Activated CD8-positive, alpha-beta T cell treated with anti-CD3 and anti-CD28 coated beads for 36 hours (primary cell): ENCODE measurements around the gene DNM2. TPM values are rescaled to one million over a fixed set of nuclear protein-coding genes. Genes with fewer than 3 reads are reported as not detected.

Experiments used
- ATAC-seq: fragments of 200-7000 bp; cut with Tn5 transposase; one replicate; pipeline ENCODE4 v1.10.0; 2021; ENCODE audit warnings: mild to moderate bottlenecking, moderate library complexity
- CTCF ChIA-PET: fragments of 350-600 bp; sonication (Branson Sonifier 250); formaldehyde crosslinking; loops from one replicate; lab custom pipeline; 2021; ENCODE audit warnings: antibody characterized with exemption; lab: Charles Lee
- POLR2A ChIA-PET: fragments of 350-600 bp; sonication (Branson Sonifier 250); formaldehyde crosslinking; loops from one replicate; lab custom pipeline; 2021; ENCODE audit warnings: antibody characterized with exemption; lab: Charles Lee
- DNase-seq: peaks from one replicate; pipeline ENCODE4 v3.0.0-alpha.2; 2020
- H3K27ac Mint-ChIP-seq: one replicate; pipeline ENCODE4 v1.8.0; 2021; ENCODE audit warnings: mild to moderate bottlenecking, mixed read lengths
- H3K27me3 Mint-ChIP-seq: one replicate; pipeline ENCODE4 v1.8.0; 2021; ENCODE audit warnings: mixed read lengths
- H3K36me3 Mint-ChIP-seq: one replicate; pipeline ENCODE4 v1.8.0; 2021; ENCODE audit warnings: low read depth, mixed read lengths
- H3K4me1 Mint-ChIP-seq: one replicate; pipeline ENCODE4 v1.8.0; 2021; ENCODE audit warnings: low read depth, mixed read lengths
- H3K4me3 Mint-ChIP-seq: one replicate; pipeline ENCODE4 v1.8.0; 2021; ENCODE audit warnings: mild to moderate bottlenecking, moderate library complexity, mixed read lengths
- H3K9me3 Mint-ChIP-seq: one replicate; pipeline ENCODE4 v1.8.0; 2021; ENCODE audit warnings: mixed read lengths
- intact Hi-C: fragments of 100-400 bp; cut with micrococcal nuclease; formaldehyde crosslinking; loops from one replicate; pipeline ENCODE4 v1.10.0; 2022
- total RNA-seq, 2 experiments: library from RNA; stranded (reverse); gene quantifications; one replicate each; pipeline ENCODE4 v1.2.3, GENCODE V29; 2021
- TF ChIP-seq, protein P1 (sequence below): fragments of 200-600 bp; IDR thresholded peaks from one replicate; pipeline ENCODE4 v1.8.0; 2022; ENCODE audit warnings: antibody characterized with exemption, mild to moderate bottlenecking

DNM2 gene
- total RNA-seq, 2 experiments from 2014 or later, result 151 to 153 TPM

GRCh38 chr19:10748927-10749434 lies 31.1 kb downstream of the DNM2 start:
- Mint-ChIP-seq H3K27me3 (no peaks in the 10 kb centered on the region), H3K4me1 (peaks cover 77% of the 10 kb centered on the region), H3K36me3 (peaks cover 4% of the 10 kb centered on the region), H3K4me3 (no peak overlapping the region), H3K9me3 (no peaks in the 10 kb centered on the region), H3K27ac (peak overlapping the region; percentile 81)
- POLR2A ChIA-PET, result no interaction called here
- intact Hi-C loops, result no loop called here
- no peak for DNase-seq
- ATAC-seq, result peak; percentile 13
- CTCF ChIA-PET, result no interaction called here
- TF ChIP-seq, protein P1, sequence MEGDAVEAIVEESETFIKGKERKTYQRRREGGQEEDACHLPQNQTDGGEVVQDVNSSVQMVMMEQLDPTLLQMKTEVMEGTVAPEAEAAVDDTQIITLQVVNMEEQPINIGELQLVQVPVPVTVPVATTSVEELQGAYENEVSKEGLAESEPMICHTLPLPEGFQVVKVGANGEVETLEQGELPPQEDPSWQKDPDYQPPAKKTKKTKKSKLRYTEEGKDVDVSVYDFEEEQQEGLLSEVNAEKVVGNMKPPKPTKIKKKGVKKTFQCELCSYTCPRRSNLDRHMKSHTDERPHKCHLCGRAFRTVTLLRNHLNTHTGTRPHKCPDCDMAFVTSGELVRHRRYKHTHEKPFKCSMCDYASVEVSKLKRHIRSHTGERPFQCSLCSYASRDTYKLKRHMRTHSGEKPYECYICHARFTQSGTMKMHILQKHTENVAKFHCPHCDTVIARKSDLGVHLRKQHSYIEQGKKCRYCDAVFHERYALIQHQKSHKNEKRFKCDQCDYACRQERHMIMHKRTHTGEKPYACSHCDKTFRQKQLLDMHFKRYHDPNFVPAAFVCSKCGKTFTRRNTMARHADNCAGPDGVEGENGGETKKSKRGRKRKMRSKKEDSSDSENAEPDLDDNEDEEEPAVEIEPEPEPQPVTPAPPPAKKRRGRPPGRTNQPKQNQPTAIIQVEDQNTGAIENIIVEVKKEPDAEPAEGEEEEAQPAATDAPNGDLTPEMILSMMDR, result no peak

GRCh38 chr19:10749435-10750384 lies 31.8 kb downstream of the DNM2 start:
- peaks cover 77% of the 10 kb centered on the region for H3K4me1 Mint-ChIP-seq
- ATAC-seq (no peak), DNase-seq (no peak)
- H3K27me3 Mint-ChIP-seq, result no peaks in the 10 kb centered on the region
- TF ChIP-seq, protein P1, result no peak
- no peak overlapping the region for H3K4me3 Mint-ChIP-seq
- peak overlapping the region; percentile 81 for H3K27ac Mint-ChIP-seq
- intact Hi-C loops, result no loop called here
- peaks cover 4% of the 10 kb centered on the region for H3K36me3 Mint-ChIP-seq
- H3K9me3 Mint-ChIP-seq, result no peaks in the 10 kb centered on the region
- CTCF ChIA-PET, result interaction anchor here (2.4 kb wide), 1 partner anchor 115 kb away, joined by 10 read pairs; no protein-coding TSS in a partner anchor
- POLR2A ChIA-PET, result interaction anchor here (0.6 to 2.2 kb wide), 2 partner anchors 10 to 108 kb away, joined by 3 to 12 read pairs; no protein-coding TSS in a partner anchor

- DNase-seq, result peak; percentile 51
- Mint-ChIP-seq H3K9me3 (no peaks in the 10 kb centered on the region), H3K4me3 (peak overlapping the region; percentile 2), H3K27ac (peak overlapping the region; percentile 87), H3K27me3 (no peaks in the 10 kb centered on the region), H3K36me3 (peaks cover 12% of the 10 kb centered on the region), H3K4me1 (peaks cover 79% of the 10 kb centered on the region)
- intact Hi-C loops, result no loop called here
- ATAC-seq, result peak; percentile 21
- POLR2A ChIA-PET, result interaction anchor here (0.6 to 2.2 kb wide), 5 partner anchors 8 to 1872 kb away, joined by 3 to 12 read pairs (median 3); partner anchors contain the start of gene QTRT1
- TF ChIP-seq, protein P1, result no peak
- CTCF ChIA-PET, result interaction anchor here (0.9 to 2.4 kb wide), 5 partner anchors 34 to 113 kb away, joined by 3 to 10 read pairs (median 4); partner anchors contain the start of genes DNM2 and QTRT1
Observed at GRCh38 chr19:10751109-10751953, 33.5 kb downstream of the DNM2 start.

GRCh38 chr19:10752237-10752912 lies 34.5 kb downstream of the DNM2 start:
- POLR2A ChIA-PET, result interaction anchor here (0.6 to 2.2 kb wide), 5 partner anchors 7 to 110 kb away, joined by 3 to 12 read pairs (median 3); partner anchors contain the start of gene QTRT1
- CTCF ChIA-PET, result interaction anchor here (0.5 to 2.4 kb wide), 3 partner anchors 12 to 112 kb away, joined by 4 to 10 read pairs (median 4); partner anchors contain the start of gene QTRT1

More at GRCh38 chr19:10752237-10752912, 34.5 kb downstream of the DNM2 start:
- no peak for ATAC-seq
- Mint-ChIP-seq H3K4me1 (peaks cover 83% of the 10 kb centered on the region), H3K36me3 (peaks cover 15% of the 10 kb centered on the region), H3K27ac (peak overlapping the region; percentile 87), H3K4me3 (no peak overlapping the region), H3K9me3 (no peaks in the 10 kb centered on the region), H3K27me3 (no peaks in the 10 kb centered on the region)
- no peak for DNase-seq
- intact Hi-C loops, result no loop called here
- TF ChIP-seq, protein P1, result no peak
